ENCODE data around the gene RUNX3.
"Not testable (repeated sequence)": the region's sequence is repeated elsewhere in the genome, so short reads cannot be mapped to it uniquely, and the experiment has no call there.

GRCh38 chr1:24907587-24908294, 22.3 kb downstream of the RUNX3 start:
- TF ChIP-seq FOXM1 (IDR thresholded peaks at IDR 0.05; ENCODE audit: low read depth); GATA2 (CRISPR knock-in tag; IDR thresholded peaks at IDR 0.05); NRF1 (IDR thresholded peaks at IDR 0.05; ENCODE audit: low read depth, low read length); REST (IDR thresholded peaks at IDR 0.05; ENCODE audit: low read depth, low read length); CTCF (IDR thresholded peaks at IDR 0.05); POLR2AphosphoS5 (IDR thresholded peaks at IDR 0.05; ENCODE audit: low read depth, low read length); MXI1 (IDR thresholded peaks at IDR 0.05; ENCODE audit: low read depth, low read length); MAX (IDR thresholded peaks at IDR 0.05; ENCODE audit: low read depth); GABPA (IDR thresholded peaks at IDR 0.05; ENCODE audit: low read depth); TEAD4 (IDR thresholded peaks at IDR 0.05; ENCODE audit: borderline replicate concordance, insufficient read depth); NFIC (IDR thresholded peaks at IDR 0.05; ENCODE audit: borderline replicate concordance): not testable (repeated sequence)
